BJ (cell line): ENCODE data around the gene TRPM5. TPM values are rescaled to one million over a fixed set of nuclear protein-coding genes. Genes with fewer than 3 reads are reported as not detected.

Source experiments
- CTCF ChIA-PET: fragments of 350-600 bp; formaldehyde crosslinking; extraction: SDS; loops from one replicate; lab custom pipeline; 2021; ENCODE audit warnings: antibody characterized with exemption, inconsistent platforms; lab: Yijun Ruan, JAX
- POLR2A ChIA-PET: fragments of 300-600 bp; sonication (Branson Sonifier 250); formaldehyde crosslinking; extraction: SDS; loops from one replicate; lab custom pipeline; 2021; ENCODE audit warnings: antibody characterized with exemption; lab: Charles Lee
- DNase-seq: peaks from one replicate; pipeline ENCODE4 v3.0.0-alpha.2; 2011; ENCODE audit warnings: low read depth
- H3K27me3 ChIP-seq: 2 replicates; pipeline ENCODE4 v1.6.0; 2011; ENCODE audit warnings: low read length; ENCODE audit not compliant: control insufficient read depth, insufficient read depth
- H3K36me3 ChIP-seq: 2 replicates; pipeline ENCODE4 v1.5.1; 2011; ENCODE audit warnings: low read length; ENCODE audit not compliant: control insufficient read depth, insufficient read depth
- H3K4me3 ChIP-seq: 2 replicates; pipeline ENCODE4 v1.5.1; 2011; ENCODE audit warnings: low read depth, mild to moderate bottlenecking, control low read depth, low read length
- polyA plus RNA-seq: library from polyadenylated mRNA; depleted of rRNA; stranded (reverse); fragments of >200 nt; gene quantifications from 2 replicates; pipeline ENCODE4 v1.2.3, GENCODE V29; 2011
- TF ChIP-seq, protein P1 (sequence below): IDR thresholded peaks from 2 replicates; pipeline ENCODE4 v1.5.1; 2011; ENCODE audit warnings: low read depth, mild to moderate bottlenecking, control low read depth, inconsistent platforms, low read length, moderate library complexity; ENCODE audit not compliant: insufficient read depth

TRPM5 gene
- polyA plus RNA-seq, 1 experiment, result not detected

DNA sequence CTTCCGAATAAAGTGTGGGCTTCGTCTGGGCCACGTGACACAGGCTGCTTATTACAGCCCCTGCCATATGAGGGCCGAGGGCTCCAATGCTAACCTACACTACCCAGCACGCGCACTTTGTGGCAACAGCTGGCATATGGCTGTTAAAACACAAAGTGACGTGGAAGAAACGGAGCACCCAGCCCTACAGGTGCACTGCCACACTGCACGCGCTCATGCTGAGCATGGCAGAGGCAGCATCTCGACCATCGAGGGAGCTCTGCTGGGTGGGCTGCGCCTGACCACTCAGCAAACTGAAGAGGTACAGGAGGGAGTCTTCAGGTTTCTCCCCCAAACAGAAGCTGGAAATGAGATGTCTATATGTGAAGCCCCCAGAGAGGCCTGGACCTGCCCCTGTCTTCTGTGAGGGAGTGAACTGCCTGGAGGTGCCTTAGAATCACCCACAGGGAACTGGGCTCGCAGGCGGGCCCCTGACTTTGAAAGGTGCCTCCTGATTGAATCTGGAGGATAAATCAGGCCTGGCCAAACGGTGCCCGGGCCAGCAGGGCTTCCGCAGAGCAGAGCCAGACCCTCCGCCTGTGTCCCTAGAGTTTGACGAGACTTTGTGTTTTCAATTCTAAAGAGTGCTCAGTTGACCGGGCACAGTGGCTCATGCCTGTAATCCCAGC lies 25.5 kb downstream of the TRPM5 start:
- no peaks in the 10 kb centered on the region for H3K36me3 ChIP-seq
- TF ChIP-seq, protein P1, sequence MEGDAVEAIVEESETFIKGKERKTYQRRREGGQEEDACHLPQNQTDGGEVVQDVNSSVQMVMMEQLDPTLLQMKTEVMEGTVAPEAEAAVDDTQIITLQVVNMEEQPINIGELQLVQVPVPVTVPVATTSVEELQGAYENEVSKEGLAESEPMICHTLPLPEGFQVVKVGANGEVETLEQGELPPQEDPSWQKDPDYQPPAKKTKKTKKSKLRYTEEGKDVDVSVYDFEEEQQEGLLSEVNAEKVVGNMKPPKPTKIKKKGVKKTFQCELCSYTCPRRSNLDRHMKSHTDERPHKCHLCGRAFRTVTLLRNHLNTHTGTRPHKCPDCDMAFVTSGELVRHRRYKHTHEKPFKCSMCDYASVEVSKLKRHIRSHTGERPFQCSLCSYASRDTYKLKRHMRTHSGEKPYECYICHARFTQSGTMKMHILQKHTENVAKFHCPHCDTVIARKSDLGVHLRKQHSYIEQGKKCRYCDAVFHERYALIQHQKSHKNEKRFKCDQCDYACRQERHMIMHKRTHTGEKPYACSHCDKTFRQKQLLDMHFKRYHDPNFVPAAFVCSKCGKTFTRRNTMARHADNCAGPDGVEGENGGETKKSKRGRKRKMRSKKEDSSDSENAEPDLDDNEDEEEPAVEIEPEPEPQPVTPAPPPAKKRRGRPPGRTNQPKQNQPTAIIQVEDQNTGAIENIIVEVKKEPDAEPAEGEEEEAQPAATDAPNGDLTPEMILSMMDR, result no peak
- no peaks in the 10 kb centered on the region for H3K27me3 ChIP-seq
- CTCF ChIA-PET, result interaction anchor here (0.6 to 11.8 kb wide), 27 partner anchors 9 to 256 kb away, joined by 3 to 519 read pairs (median 9); partner anchors contain the start of genes C11orf21, TSPAN32 and TSSC4
- no peak overlapping the region for H3K4me3 ChIP-seq
- no peak for DNase-seq
- POLR2A ChIA-PET, result interaction anchor here (0.6 to 1.3 kb wide), 3 partner anchors 18 to 114 kb away, joined by 3 to 5 read pairs (median 3); partner anchors contain the start of gene TSSC4

DNA sequence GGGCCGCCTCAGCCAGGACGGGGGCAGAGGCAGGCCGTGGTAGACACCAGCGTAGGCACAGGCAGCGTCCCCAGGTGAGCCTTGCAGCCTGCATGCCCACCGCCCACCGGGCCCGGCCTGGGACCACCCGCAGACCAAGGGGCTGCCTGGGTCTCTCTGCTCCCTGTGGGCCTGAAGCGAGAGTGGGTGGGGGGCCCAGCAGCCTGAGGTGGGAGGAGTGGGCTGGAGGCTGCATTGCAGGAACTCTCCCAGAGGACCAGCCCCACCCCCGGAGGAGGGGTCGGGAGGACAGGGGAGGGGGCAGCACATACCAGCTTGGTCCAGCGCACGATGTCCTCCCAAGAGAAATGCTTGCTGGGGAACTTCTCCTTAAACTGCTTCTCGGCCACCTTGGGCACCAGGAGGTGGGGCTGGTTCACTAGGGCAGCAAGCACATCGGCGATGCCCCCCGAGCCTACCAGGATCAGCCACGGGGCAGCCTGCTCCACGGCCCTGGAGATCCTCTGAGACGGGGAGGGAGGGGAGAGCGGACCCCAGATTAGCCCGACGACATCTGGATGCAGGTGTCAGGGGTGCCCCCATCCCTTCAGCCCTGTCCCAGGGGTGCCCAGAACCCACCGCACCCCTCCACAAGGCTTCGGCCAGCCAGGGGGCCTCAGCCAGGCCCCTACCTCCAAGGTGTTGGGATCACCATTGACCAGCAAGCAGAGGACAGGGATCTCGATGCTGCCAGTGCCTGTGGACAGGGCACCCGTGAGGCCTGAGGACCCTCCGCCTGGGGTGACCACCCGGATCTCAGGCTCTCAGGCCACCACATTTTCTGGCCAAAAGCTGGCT lies 26.2 kb downstream of the TRPM5 start:
- no peaks in the 10 kb centered on the region for H3K36me3 ChIP-seq
- ChIA-PET POLR2A (interaction anchor here (1.3 kb wide), 1 partner anchor 113 kb away, joined by 3 read pairs; no protein-coding TSS in a partner anchor), CTCF (interaction anchor here (0.8 to 11.8 kb wide), 10 partner anchors 9 to 253 kb away, joined by 3 to 519 read pairs (median 32); partner anchors contain the start of genes C11orf21, TSPAN32 and TSSC4)
- no peak overlapping the region for H3K4me3 ChIP-seq
- TF ChIP-seq, protein P1, result no peak
- H3K27me3 ChIP-seq, result no peaks in the 10 kb centered on the region
- DNase-seq, result no peak

DNA sequence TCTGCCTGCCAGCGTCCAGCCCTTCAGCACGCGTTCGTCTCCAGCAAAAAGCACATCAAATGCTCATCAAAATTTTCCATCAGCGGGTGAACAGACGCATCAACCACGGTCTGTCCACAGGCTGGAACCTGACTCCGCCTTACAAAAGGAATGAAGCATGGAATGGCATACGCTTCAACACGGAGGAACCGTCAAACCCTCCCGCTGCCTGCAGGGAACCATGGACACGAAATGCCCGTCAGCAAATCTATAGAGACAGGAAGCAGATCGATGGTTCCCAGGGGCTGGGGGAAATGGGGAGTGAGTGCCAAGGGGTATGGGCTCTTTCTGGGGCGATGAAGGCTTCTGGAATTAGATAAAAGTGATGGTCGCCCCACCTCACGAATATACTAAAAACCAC lies 27.5 kb downstream of the TRPM5 start:
- ChIA-PET CTCF (interaction anchor here (1.9 to 11.8 kb wide), 3 partner anchors 16 to 113 kb away, joined by 8 to 519 read pairs (median 16); partner anchors contain the start of genes C11orf21, TSPAN32 and TSSC4), POLR2A (no interaction called here)
- TF ChIP-seq, protein P1, result no peak
- H3K36me3 ChIP-seq, result no peaks in the 10 kb centered on the region
- no peaks in the 10 kb centered on the region for H3K27me3 ChIP-seq
- no peak for DNase-seq
- no peak overlapping the region for H3K4me3 ChIP-seq

DNA sequence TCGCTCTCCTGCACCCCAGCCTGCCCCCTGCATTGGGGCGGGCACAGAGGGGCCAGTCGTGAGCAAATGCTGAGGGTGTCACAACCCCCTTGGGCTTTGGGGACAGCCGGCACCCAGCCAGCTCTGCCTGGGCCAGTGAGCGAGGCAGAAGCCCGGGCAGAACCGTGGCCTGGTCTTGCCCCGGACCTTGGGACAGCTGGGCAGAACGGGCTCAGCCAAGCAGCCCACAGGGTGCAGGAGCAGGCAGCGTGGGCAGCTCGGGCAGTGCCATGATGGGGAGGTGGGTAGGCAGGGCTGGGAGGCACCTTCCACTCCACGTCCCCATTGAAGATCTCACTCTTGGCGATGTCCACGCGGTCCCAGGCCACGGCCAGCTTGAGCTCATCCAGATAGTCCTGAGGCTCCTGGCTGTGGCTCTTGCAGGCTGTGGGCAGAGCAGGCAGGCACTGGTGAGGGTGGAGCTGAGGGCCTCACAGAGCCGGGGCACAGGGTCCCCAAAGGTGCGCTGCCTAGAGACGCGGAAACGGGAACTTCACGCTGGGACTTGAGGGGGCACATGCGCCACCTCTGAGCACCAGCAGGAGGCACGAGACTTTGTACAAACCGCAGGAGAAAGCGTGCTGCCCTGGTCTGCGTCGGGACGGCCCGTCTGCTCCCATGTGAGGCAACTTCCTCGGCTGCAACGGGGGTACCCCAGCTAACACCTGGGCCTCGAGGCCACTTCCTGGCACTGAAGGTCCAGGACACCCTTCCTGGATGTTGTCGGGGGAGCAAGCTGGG lies 28.5 kb downstream of the TRPM5 start:
- H3K27me3 ChIP-seq, result peaks cover 1% of the 10 kb centered on the region; the same call in 1 of the 2 replicates
- POLR2A ChIA-PET, result no interaction called here
- CTCF ChIA-PET, result interaction anchor here (1.1 to 2.0 kb wide), 3 partner anchors 15 to 113 kb away, joined by 3 to 16 read pairs (median 8); partner anchors contain the start of gene TSSC4
- DNase-seq, result no peak
- TF ChIP-seq, protein P1, result no peak
- H3K4me3 ChIP-seq, result no peak overlapping the region
- H3K36me3 ChIP-seq, result no peaks in the 10 kb centered on the region
